ENCODE results near the gene LRRC4C.
"Not testable (repeated sequence)": the region's sequence is repeated elsewhere in the genome, so short reads cannot be mapped to it uniquely, and the experiment has no call there.

The LRRC4C gene

GRCh38 chr11:40203606-40204005 lies 1255.8 kb downstream of the LRRC4C start:
- no peak for DNase-seq

GRCh38 chr11:40202589-40203270 lies 1256.7 kb downstream of the LRRC4C start:
- no peak for DNase-seq

GRCh38 chr11:40192590-40192989 lies 1266.9 kb downstream of the LRRC4C start:
- not testable (repeated sequence) for DNase-seq

- no peak for DNase-seq
Observed at GRCh38 chr11:40190294-40190693, 1269.2 kb downstream of the LRRC4C start.

- no peak for DNase-seq
Observed at GRCh38 chr11:40188848-40189247, 1270.6 kb downstream of the LRRC4C start.

GRCh38 chr11:40187295-40187694 lies 1272.2 kb downstream of the LRRC4C start:
- no peak for DNase-seq

- no peak for DNase-seq
Observed at GRCh38 chr11:40186437-40187263, 1272.8 kb downstream of the LRRC4C start.

- DNase-seq: no peak
Observed at GRCh38 chr11:40185793-40186192, 1273.7 kb downstream of the LRRC4C start.

GRCh38 chr11:40183073-40184064 lies 1276.1 kb downstream of the LRRC4C start:
- no peak for DNase-seq

- DNase-seq: no peak
Observed at GRCh38 chr11:40179541-40179940, 1279.9 kb downstream of the LRRC4C start.

- DNase-seq: no peak
Observed at GRCh38 chr11:40178470-40178869, 1281.0 kb downstream of the LRRC4C start.

- DNase-seq: no peak
Observed at GRCh38 chr11:40175980-40176379, 1283.5 kb downstream of the LRRC4C start.

- no peak for DNase-seq
Observed at GRCh38 chr11:40170078-40170477, 1289.4 kb downstream of the LRRC4C start.

- no peak for DNase-seq
Observed at GRCh38 chr11:40168414-40168813, 1291.0 kb downstream of the LRRC4C start.

GRCh38 chr11:40167805-40168204 lies 1291.6 kb downstream of the LRRC4C start:
- DNase-seq: not testable (repeated sequence)

- DNase-seq: no peak
Observed at GRCh38 chr11:40166892-40167291, 1292.6 kb downstream of the LRRC4C start.

- DNase-seq: no peak
Observed at GRCh38 chr11:40162901-40163883, 1296.3 kb downstream of the LRRC4C start.

- DNase-seq: no peak
Observed at GRCh38 chr11:40161854-40162410, 1297.5 kb downstream of the LRRC4C start.

- no peak for DNase-seq
Observed at GRCh38 chr11:40160418-40160817, 1299.0 kb downstream of the LRRC4C start.

GRCh38 chr11:40149721-40150120 lies 1309.7 kb downstream of the LRRC4C start:
- no peak for DNase-seq

GRCh38 chr11:40140560-40140959 lies 1318.9 kb downstream of the LRRC4C start:
- DNase-seq: no peak
